Stimulated activated naive B cell treated with anti-CD40 and anti-IgM and Interleukin-4, amounts not matched to agents 10 μg/mL and 1 μg/mL and 100 μg/mL, for 72 hours (primary cell): ENCODE data around the gene ZBTB1.

Experiments used
- ATAC-seq, 2 donors: fragments of 150-1000 bp; cut with Tn5 transposase; replicated peaks; 2 replicates each; pipeline ENCODE4 v1.10.0; 2021; ENCODE audit warnings: moderate library complexity in 1 of 2
- DNase-seq: peaks from one replicate; pipeline ENCODE4 v3.0.0; 2021
- H3K27ac Mint-ChIP-seq: one replicate; pipeline ENCODE4 v1.8.0; 2022; ENCODE audit warnings: mild to moderate bottlenecking, mixed read lengths
- H3K27me3 Mint-ChIP-seq, 2 donors: one replicate each; pipeline ENCODE4 v1.8.0; 2022; ENCODE audit warnings: mixed read lengths in 2 of 2
- H3K36me3 Mint-ChIP-seq, 2 donors: one replicate each; pipeline ENCODE4 v1.8.0; 2022; ENCODE audit warnings: mixed read lengths in 2 of 2, mild to moderate bottlenecking in 1 of 2
- H3K4me1 Mint-ChIP-seq, 2 donors: one replicate each; pipeline ENCODE4 v1.8.0; 2022; ENCODE audit warnings: mixed read lengths in 2 of 2, mild to moderate bottlenecking in 1 of 2
- H3K4me3 Mint-ChIP-seq, 2 donors: one replicate each; pipeline ENCODE4 v1.8.0; 2022; ENCODE audit warnings: mild to moderate bottlenecking in 2 of 2, mixed read lengths in 2 of 2, moderate library complexity in 1 of 2
- H3K9me3 Mint-ChIP-seq, 2 donors: one replicate each; pipeline ENCODE4 v1.8.0; 2022; ENCODE audit warnings: mixed read lengths in 2 of 2, mild to moderate bottlenecking in 1 of 2

The ZBTB1 gene

GRCh38 chr14:64475585-64476273 lies 28.8 kb upstream of the ZBTB1 start:
- no peak overlapping the region for H3K4me3 Mint-ChIP-seq
- H3K27ac Mint-ChIP-seq, result no peak overlapping the region
- DNase-seq (no peak), ATAC-seq (no peak)
- peaks cover 6 to 21% of the 10 kb centered on the region in 2 donors for H3K36me3 Mint-ChIP-seq
- H3K9me3 Mint-ChIP-seq, result no peaks in the 10 kb centered on the region
- peaks cover 3 to 13% of the 10 kb centered on the region in 2 donors for H3K4me1 Mint-ChIP-seq
- no peaks in the 10 kb centered on the region for H3K27me3 Mint-ChIP-seq

DNA sequence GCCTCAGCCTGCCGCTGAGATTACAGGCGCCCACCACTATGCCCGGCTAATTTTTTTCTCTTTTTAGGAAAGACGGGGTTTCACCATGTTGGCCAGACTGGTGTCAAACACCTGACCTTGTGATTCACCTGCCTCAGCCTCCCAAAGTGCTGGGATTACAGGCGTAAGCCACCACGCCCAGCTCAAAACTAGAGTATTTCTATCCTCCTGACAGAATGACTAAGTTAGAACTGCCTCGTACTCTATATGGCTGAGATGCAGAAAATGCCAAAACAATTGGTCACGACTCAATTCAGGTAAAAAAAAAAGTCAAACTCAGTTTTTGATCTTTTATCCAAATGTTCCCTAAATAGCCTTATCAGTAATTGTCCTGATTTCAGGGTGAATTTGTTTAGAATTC lies 28.1 kb upstream of the ZBTB1 start:
- Mint-ChIP-seq H3K4me3 (no peak overlapping the region), H3K36me3 (peaks cover 6 to 21% of the 10 kb centered on the region in 2 donors)

GRCh38 chr14:64478634-64479250 lies 25.8 kb upstream of the ZBTB1 start:
- H3K4me1 Mint-ChIP-seq, result peaks cover 3 to 4% of the 10 kb centered on the region in 2 donors
- no peaks in the 10 kb centered on the region for H3K9me3 Mint-ChIP-seq
- H3K36me3 Mint-ChIP-seq, result peaks cover 7 to 21% of the 10 kb centered on the region in 2 donors
- DNase-seq, result no peak
- ATAC-seq, result peak in 1 of 2 donors; percentile 38
- H3K4me3 Mint-ChIP-seq, result no peak overlapping the region
- H3K27ac Mint-ChIP-seq, result no peak overlapping the region
- no peaks in the 10 kb centered on the region for H3K27me3 Mint-ChIP-seq

More for the DNA sequence above, 28.1 kb upstream of the ZBTB1 start:
- Mint-ChIP-seq H3K27ac (no peak overlapping the region), H3K9me3 (no peaks in the 10 kb centered on the region), H3K27me3 (no peaks in the 10 kb centered on the region), H3K4me1 (peaks cover 3 to 10% of the 10 kb centered on the region in 2 donors)
- DNase-seq (no peak), ATAC-seq (no peak)

DNA sequence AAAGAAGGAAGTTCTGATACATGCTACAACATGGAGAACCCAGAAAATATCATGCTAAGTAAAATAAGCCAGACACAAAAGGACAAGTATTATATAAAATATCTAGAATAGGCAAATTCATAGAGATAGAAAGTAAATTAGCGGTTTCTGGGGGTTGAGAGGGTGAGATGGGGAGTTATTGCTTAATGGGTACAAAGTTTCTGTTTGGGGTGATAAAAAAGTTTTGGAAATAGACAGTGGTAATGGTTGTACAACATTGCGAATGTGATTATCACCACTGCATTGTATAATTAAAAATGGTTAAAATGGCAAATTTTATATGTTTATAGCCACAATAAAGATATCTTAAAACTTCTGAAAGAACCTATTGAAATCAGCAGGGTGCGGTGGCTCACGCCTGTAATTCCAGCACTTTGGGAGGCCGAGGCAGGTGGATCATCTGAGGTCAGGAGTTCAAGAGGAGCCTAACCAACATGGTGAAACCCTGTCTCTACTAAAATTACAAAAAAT lies 15.9 kb upstream of the ZBTB1 start:
- DNase-seq, result no peak
- no peaks in the 10 kb centered on the region for H3K27me3 Mint-ChIP-seq
- peaks cover 11 to 21% of the 10 kb centered on the region in 2 donors for H3K4me1 Mint-ChIP-seq
- peaks cover 26 to 35% of the 10 kb centered on the region in 2 donors for H3K36me3 Mint-ChIP-seq
- H3K9me3 Mint-ChIP-seq, result no peaks in the 10 kb centered on the region
- no peak overlapping the region for H3K27ac Mint-ChIP-seq
- H3K4me3 Mint-ChIP-seq, result no peak overlapping the region
- ATAC-seq, result no peak

DNA sequence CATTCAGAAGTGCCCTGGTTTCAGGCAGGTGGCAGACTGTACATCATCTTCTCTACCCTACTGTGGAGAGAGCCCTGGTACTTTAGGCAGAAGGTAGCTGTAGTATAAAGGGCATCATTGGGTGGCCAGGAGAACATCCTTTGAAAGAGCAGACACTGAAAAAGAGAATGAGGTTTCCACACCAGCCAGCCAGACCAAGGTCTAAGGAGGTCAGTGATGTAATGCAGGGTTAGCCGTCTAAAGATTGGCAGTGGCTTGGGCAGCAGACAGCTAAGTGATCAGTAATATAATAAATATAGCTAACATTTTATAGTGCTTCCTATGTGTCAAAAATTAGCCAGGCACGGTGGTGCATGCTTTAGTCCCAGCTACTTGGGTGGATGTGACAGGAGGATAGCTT lies 12.9 kb upstream of the ZBTB1 start:
- Mint-ChIP-seq H3K4me3 (no peak overlapping the region), H3K36me3 (peaks cover 28 to 48% of the 10 kb centered on the region in 2 donors), H3K27ac (no peak overlapping the region), H3K4me1 (peaks cover 15 to 27% of the 10 kb centered on the region in 2 donors), H3K27me3 (no peaks in the 10 kb centered on the region), H3K9me3 (no peaks in the 10 kb centered on the region)
- ATAC-seq (no peak), DNase-seq (no peak)

GRCh38 chr14:64493455-64493854 lies 11.1 kb upstream of the ZBTB1 start:
- Mint-ChIP-seq H3K27ac (peak overlapping the region; percentile 21), H3K36me3 (peaks cover 24 to 45% of the 10 kb centered on the region in 2 donors), H3K4me3 (no peak overlapping the region), H3K4me1 (peaks cover 15 to 27% of the 10 kb centered on the region in 2 donors), H3K9me3 (no peaks in the 10 kb centered on the region), H3K27me3 (no peaks in the 10 kb centered on the region)
- ATAC-seq, result no peak
- DNase-seq, result no peak

GRCh38 chr14:64495252-64495651 lies 9.3 kb upstream of the ZBTB1 start:
- DNase-seq (no peak), ATAC-seq (no peak)
- H3K36me3 Mint-ChIP-seq, result peaks cover 22 to 42% of the 10 kb centered on the region in 2 donors
- H3K4me1 Mint-ChIP-seq, result peaks cover 18 to 34% of the 10 kb centered on the region in 2 donors
- H3K27ac Mint-ChIP-seq, result no peak overlapping the region
- H3K4me3 Mint-ChIP-seq, result no peak overlapping the region
- H3K9me3 Mint-ChIP-seq, result no peaks in the 10 kb centered on the region
- no peaks in the 10 kb centered on the region for H3K27me3 Mint-ChIP-seq

DNA sequence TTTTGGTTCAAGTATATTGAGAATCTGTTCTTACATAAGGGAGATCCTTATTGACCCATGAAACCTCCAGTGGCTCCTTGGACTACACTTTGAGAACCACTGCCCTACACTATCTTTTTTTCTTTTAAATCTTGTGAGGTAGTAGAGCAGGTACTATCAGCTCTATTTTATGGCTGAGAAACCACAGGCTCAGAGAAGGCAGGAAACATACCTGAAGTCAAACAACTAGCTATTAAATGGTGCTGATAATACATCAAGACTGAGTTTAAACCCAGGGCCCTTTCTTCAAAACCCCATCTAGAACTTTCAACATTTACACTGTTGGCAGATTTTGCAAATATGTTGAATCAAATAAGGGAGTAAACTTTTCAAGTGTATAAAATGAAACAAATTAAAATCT lies 7.8 kb upstream of the ZBTB1 start:
- H3K9me3 Mint-ChIP-seq, result no peaks in the 10 kb centered on the region
- no peaks in the 10 kb centered on the region for H3K27me3 Mint-ChIP-seq
- no peak overlapping the region for H3K27ac Mint-ChIP-seq
- H3K4me1 Mint-ChIP-seq, result peaks cover 12 to 37% of the 10 kb centered on the region in 2 donors
- H3K4me3 Mint-ChIP-seq, result no peak overlapping the region
- DNase-seq (no peak), ATAC-seq (no peak)
- H3K36me3 Mint-ChIP-seq, result peaks cover 14 to 30% of the 10 kb centered on the region in 2 donors

DNA sequence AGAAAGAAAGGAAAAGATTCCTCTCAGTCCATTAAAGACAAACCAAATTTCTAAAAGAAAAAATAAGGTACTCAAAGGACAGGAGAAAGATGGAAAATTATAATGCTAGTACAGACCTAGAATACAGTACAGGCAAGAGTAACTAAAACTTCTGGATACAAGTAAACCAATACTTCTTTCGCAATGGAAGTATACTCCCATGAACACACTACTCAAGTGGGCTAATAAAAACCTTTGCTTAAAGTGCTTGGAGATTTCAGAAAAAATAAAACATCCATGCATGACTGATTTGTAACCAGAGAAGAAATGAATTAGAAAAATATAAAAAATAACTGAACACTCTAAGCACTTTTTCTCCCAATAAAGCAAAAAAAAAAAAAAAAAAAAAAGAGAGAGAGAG lies 4.5 kb upstream of the ZBTB1 start:
- ATAC-seq (no peak), DNase-seq (no peak)
- Mint-ChIP-seq H3K36me3 (peaks cover 8 to 26% of the 10 kb centered on the region in 2 donors), H3K4me3 (peak overlapping the region in 1 of 2 donors; percentile 33), H3K4me1 (peaks cover 16 to 33% of the 10 kb centered on the region in 2 donors), H3K9me3 (no peaks in the 10 kb centered on the region), H3K27ac (peak overlapping the region; percentile 37), H3K27me3 (no peaks in the 10 kb centered on the region)

GRCh38 chr14:64501411-64502171 lies 3.0 kb upstream of the ZBTB1 start:
- Mint-ChIP-seq H3K4me3 (peak overlapping the region; percentile 85 to 100), H3K4me1 (peaks cover 26 to 48% of the 10 kb centered on the region in 2 donors), H3K9me3 (no peaks in the 10 kb centered on the region), H3K36me3 (peaks cover 16 to 28% of the 10 kb centered on the region in 2 donors), H3K27ac (peak overlapping the region; percentile 100), H3K27me3 (no peaks in the 10 kb centered on the region)
- ATAC-seq, result no peak
- no peak for DNase-seq

GRCh38 chr14:64502456-64502855 lies 2.1 kb upstream of the ZBTB1 start:
- H3K4me3 Mint-ChIP-seq, result peak overlapping the region; percentile 85 to 100
- ATAC-seq (no peak), DNase-seq (no peak)
- H3K36me3 Mint-ChIP-seq, result peaks cover 15 to 25% of the 10 kb centered on the region in 2 donors
- peaks cover 31 to 57% of the 10 kb centered on the region in 2 donors for H3K4me1 Mint-ChIP-seq
- no peaks in the 10 kb centered on the region for H3K9me3 Mint-ChIP-seq
- H3K27ac Mint-ChIP-seq, result peak overlapping the region; percentile 100
- H3K27me3 Mint-ChIP-seq, result no peaks in the 10 kb centered on the region

- no peaks in the 10 kb centered on the region for H3K27me3 Mint-ChIP-seq
- no peaks in the 10 kb centered on the region for H3K9me3 Mint-ChIP-seq
- ATAC-seq (no peak), DNase-seq (peak; percentile 19)
- peak overlapping the region; percentile 100 for H3K27ac Mint-ChIP-seq
- H3K4me3 Mint-ChIP-seq, result peak overlapping the region; percentile 85 to 100
- peaks cover 35 to 62% of the 10 kb centered on the region in 2 donors for H3K4me1 Mint-ChIP-seq
- peaks cover 13 to 21% of the 10 kb centered on the region in 2 donors for H3K36me3 Mint-ChIP-seq
Measured at GRCh38 chr14:64502887-64503433, 1.6 kb upstream of the ZBTB1 start.

DNA sequence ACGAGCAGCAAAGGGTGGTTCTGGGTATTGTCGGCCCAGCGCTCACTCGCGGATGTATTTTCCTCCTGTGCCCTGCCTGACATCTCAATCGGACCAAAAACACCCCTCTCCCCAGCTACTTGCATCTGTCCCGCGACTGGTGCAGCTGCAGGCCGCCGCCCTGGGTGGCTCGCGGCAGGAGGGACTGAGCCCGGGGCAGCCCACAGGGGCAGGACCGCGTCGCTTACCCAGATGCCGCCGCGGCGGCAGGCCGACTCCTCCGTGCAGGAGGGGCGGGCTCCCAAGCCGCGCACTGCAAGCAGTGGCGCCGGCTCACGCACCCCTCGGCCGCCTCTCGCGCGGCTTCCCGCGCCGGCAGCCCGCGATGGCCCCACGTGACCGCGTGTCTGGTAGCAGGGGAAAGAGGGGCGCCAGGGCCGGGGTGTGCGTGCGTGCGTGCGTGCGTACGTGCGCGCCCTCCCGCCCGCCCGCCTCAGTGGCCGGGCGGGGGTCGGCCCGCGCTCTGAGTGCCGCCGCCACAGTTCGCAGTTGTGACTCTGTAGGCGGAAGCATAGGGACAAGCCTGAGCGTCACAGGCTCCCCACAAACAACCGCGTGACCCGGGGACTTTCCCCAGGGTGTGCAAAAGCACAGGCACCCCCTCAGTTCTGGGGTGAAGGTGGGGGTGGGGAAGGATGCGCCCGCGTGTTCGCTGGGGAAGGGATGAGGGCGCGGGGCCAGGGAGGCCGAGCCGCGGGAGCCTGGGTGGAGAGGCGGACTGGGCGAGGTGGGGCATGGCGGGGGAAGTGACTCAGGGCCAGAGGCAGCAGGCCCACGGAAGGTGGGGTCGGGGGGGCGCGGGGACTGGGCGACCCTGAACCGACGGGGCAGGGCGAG lies 898 bp upstream of the ZBTB1 start, which contains the start of gene ZBTB25:
ZBTB25 (minus strand) TSS at position 405 of the 876 bp plus-strand sequence. CDS start 13,305 bp downstream, outside the sequence.
- Mint-ChIP-seq H3K9me3 (no peaks in the 10 kb centered on the region), H3K36me3 (peaks cover 13 to 21% of the 10 kb centered on the region in 2 donors), H3K4me1 (peaks cover 39 to 69% of the 10 kb centered on the region in 2 donors), H3K27ac (peak within 1 kb of the TSS; percentile 100), H3K27me3 (no peaks in the 10 kb centered on the region), H3K4me3 (peak within 1 kb of the TSS; percentile 85 to 100)
- DNase-seq, result peak; percentile 93
- peak; percentile 66 to 72 for ATAC-seq
